Measurements from ENCODE around the gene RPS6KA4. TPM values are rescaled to one million over a fixed set of nuclear protein-coding genes. Genes with fewer than 3 reads are reported as not detected.

RPS6KA4 gene
- total RNA-seq, 6 donors from 2014 or later, result 16.3 to 93.2 (median 46.7) TPM

GRCh38 chr11:64341851-64342791 lies 16.8 kb upstream of the RPS6KA4 start:
- H3K4me3 ChIP-seq, result peak overlapping the region in 3 of 4 donors; percentile 36 to 42 (median 39)
- WGBS, 2 donors, result 22 to 55% methylated on average over 22 to 54 of the region's 55 CpGs

GRCh38 chr11:64342869-64343745 lies 15.9 kb upstream of the RPS6KA4 start:
- DNase-seq (peak in 1 of 2 donors; percentile 83), ATAC-seq (ENCODE audit: low FRiP score in 2 of 2) (no peak)
- peak overlapping the region in 3 of 4 donors; percentile 36 to 42 (median 39) for H3K4me3 ChIP-seq
- H3K9me3 ChIP-seq, result no peaks in the 10 kb centered on the region
- H3K36me3 ChIP-seq, result no peaks in the 10 kb centered on the region
- no peaks in the 10 kb centered on the region for H3K27me3 ChIP-seq
- H3K4me1 ChIP-seq, result peaks cover 12 to 34% (median 27%) of the 10 kb centered on the region in 4 donors
- TF ChIP-seq CTCF (IDR thresholded peaks at IDR 0.05), result no peak
- TF ChIP-seq POLR2A (IDR thresholded peaks at IDR 0.05), result no peak
- no peak for TF ChIP-seq POLR2AphosphoS5 (IDR thresholded peaks at IDR 0.05)
- no peak for TF ChIP-seq EP300 (IDR thresholded peaks at IDR 0.05)
- peak overlapping the region in 3 of 4 donors; percentile 50 to 82 (median 65) for H3K27ac ChIP-seq
- 53 to 79% methylated on average over 16 to 17 of the region's 29 CpGs for WGBS, 2 donors

More at GRCh38 chr11:64341851-64342791, 16.8 kb upstream of the RPS6KA4 start:
- TF ChIP-seq EP300 (IDR thresholded peaks at IDR 0.05) (no peak), POLR2A (IDR thresholded peaks at IDR 0.05) (peak in 2 of 4 donors; percentile 15 to 68), POLR2AphosphoS5 (IDR thresholded peaks at IDR 0.05) (peak; percentile 51 to 76), CTCF (IDR thresholded peaks at IDR 0.05) (peak; percentile 36 to 82 (median 68))
- Histone ChIP-seq H3K9me3 (no peaks in the 10 kb centered on the region), H3K4me1 (peaks cover 12 to 34% (median 27%) of the 10 kb centered on the region in 4 donors), H3K27me3 (no peaks in the 10 kb centered on the region), H3K27ac (peak overlapping the region; percentile 50 to 82 (median 71)), H3K36me3 (no peaks in the 10 kb centered on the region)
- DNase-seq (peak; percentile 94 to 99), ATAC-seq (ENCODE audit: low FRiP score in 2 of 2) (peak; percentile 90 to 94)

- H3K27me3 ChIP-seq, result no peaks in the 10 kb centered on the region
- no peak overlapping the region for H3K27ac ChIP-seq
- no peaks in the 10 kb centered on the region for H3K36me3 ChIP-seq
- ATAC-seq (ENCODE audit: low FRiP score in 2 of 2), result no peak
- H3K4me3 ChIP-seq, result no peak overlapping the region
- TF ChIP-seq POLR2AphosphoS5 (IDR thresholded peaks at IDR 0.05) (no peak), POLR2A (IDR thresholded peaks at IDR 0.05) (no peak), CTCF (IDR thresholded peaks at IDR 0.05) (peak in 3 of 6 experiments; percentile 5 to 40 (median 26)), EP300 (IDR thresholded peaks at IDR 0.05) (no peak)
- 78 to 79% methylated on average over 7 to 17 of the region's 18 CpGs for WGBS, 2 donors
- no peaks in the 10 kb centered on the region for H3K9me3 ChIP-seq
- H3K4me1 ChIP-seq, result peaks cover 12 to 34% (median 27%) of the 10 kb centered on the region in 4 donors
- DNase-seq, result peak in 1 of 2 donors; percentile 29
Observed at GRCh38 chr11:64343767-64344559, 15.0 kb upstream of the RPS6KA4 start.

DNA sequence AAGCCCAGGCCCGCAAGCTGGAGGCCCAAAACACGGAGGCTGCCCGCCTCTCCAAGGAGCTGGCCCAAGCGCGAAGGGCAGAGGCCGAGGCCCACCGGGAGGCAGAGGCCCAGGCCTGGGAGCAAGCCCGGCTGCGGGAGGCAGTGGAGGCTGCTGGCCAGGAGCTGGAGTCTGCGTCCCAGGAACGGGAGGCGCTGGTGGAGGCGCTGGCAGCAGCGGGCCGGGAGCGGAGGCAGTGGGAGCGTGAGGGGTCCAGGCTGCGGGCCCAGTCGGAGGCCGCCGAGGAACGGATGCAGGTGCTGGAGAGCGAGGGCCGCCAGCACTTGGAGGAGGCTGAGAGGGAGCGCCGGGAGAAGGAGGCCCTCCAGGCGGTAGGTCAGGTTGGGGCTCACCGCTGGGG lies 14.2 kb upstream of the RPS6KA4 start:
- DNase-seq (peak in 1 of 2 donors; percentile 79), ATAC-seq (ENCODE audit: low FRiP score in 2 of 2) (no peak)
- TF ChIP-seq EP300 (IDR thresholded peaks at IDR 0.05) (no peak), POLR2AphosphoS5 (IDR thresholded peaks at IDR 0.05) (no peak), CTCF (IDR thresholded peaks at IDR 0.05) (no peak), POLR2A (IDR thresholded peaks at IDR 0.05) (no peak)
- Histone ChIP-seq H3K27ac (no peak overlapping the region), H3K4me3 (no peak overlapping the region), H3K4me1 (peaks cover 12 to 31% (median 24%) of the 10 kb centered on the region in 4 donors), H3K9me3 (no peaks in the 10 kb centered on the region), H3K36me3 (no peaks in the 10 kb centered on the region), H3K27me3 (no peaks in the 10 kb centered on the region)
- WGBS, 2 donors, result 95 to 96% methylated on average over 28 of the region's 28 CpGs
